DND-41 (cell line): ENCODE measurements around the gene TPK1.
"Not testable (repeated sequence)": the region's sequence is repeated elsewhere in the genome, so short reads cannot be mapped to it uniquely, and the experiment has no call there.

Source experiments
- CTCF ChIP-seq: IDR thresholded peaks from 2 replicates; pipeline ENCODE4 v1.5.1; 2012; ENCODE audit warnings: borderline replicate concordance, low read length, moderate library complexity, mild to moderate bottlenecking; ENCODE audit not compliant: poor library complexity, severe bottlenecking; ENCODE audit errors: extremely low read depth
- EZH2 ChIP-seq: IDR thresholded peaks from 3 replicates; pipeline ENCODE4 v1.6.1; 2012; ENCODE audit warnings: borderline replicate concordance, low read depth, mild to moderate bottlenecking, moderate library complexity, low read length, inconsistent platforms; ENCODE audit not compliant: severe bottlenecking

- not testable (repeated sequence) for TF ChIP-seq EZH2, CTCF
Observed at GRCh38 chr7:144777889-144778288, 58.0 kb downstream of the TPK1 start.
